NT2/D1 (cell line): Measurements from ENCODE around the gene OAS1.

Source experiments
- DNase-seq: peaks from one replicate; pipeline ENCODE4 v3.0.0-alpha.2; 2011; ENCODE audit warnings: low read depth, low spot score
- H3K27me3 ChIP-seq: 2 replicates; pipeline ENCODE4 v1.6.0; 2011; ENCODE audit warnings: mild to moderate bottlenecking; ENCODE audit not compliant: insufficient read length, insufficient read depth
- H3K36me3 ChIP-seq: 2 replicates; pipeline ENCODE4 v1.6.1; 2011; ENCODE audit warnings: mild to moderate bottlenecking, low read length, mixed read lengths; ENCODE audit not compliant: insufficient read depth, insufficient read length
- H3K4me1 ChIP-seq: 2 replicates; pipeline ENCODE4 v1.5.1; 2011; ENCODE audit not compliant: insufficient read depth, insufficient read length
- H3K4me3 ChIP-seq: 2 replicates; pipeline ENCODE4 v1.5.1; 2011; ENCODE audit warnings: low read depth; ENCODE audit not compliant: insufficient read length
- H3K9ac ChIP-seq: 2 replicates; pipeline ENCODE4 v1.6.0; 2011; ENCODE audit warnings: low read depth; ENCODE audit not compliant: insufficient read length
- H3K9me3 ChIP-seq: 2 replicates; pipeline ENCODE4 v1.5.1; 2011; ENCODE audit warnings: mild to moderate bottlenecking, low read length; ENCODE audit not compliant: insufficient read depth
- SUZ12 ChIP-seq: IDR thresholded peaks from 2 replicates; pipeline ENCODE4 v1.6.1; 2011; ENCODE audit not compliant: insufficient read length, insufficient read depth; ENCODE audit errors: extremely low read depth
- YY1 ChIP-seq: IDR thresholded peaks from 2 replicates; pipeline ENCODE4 v1.6.1; 2011; ENCODE audit not compliant: insufficient read length, insufficient read depth
- ZNF274 ChIP-seq: IDR thresholded peaks from 2 replicates; pipeline ENCODE4 v1.6.1; 2011; ENCODE audit warnings: mild to moderate bottlenecking, low read depth, low read length

The OAS1 gene

DNA sequence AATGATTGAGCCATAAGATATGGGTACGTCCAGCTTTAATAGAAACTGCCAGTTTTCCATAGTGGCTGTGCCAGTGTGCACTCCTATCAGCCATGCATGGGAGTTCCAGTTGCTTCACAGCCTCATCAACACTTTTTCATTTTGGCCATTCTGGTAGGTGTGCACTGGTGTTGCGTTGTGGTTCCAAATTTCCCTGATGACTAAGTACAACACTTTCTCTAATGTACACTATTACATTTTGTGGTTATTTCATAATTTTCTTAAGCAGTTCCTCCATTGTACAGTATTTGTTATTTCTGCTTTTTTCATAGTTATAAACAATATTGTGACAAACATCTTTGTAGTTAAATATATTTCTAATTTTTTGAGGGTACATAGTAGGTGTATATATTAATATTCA lies 21.5 kb upstream of the OAS1 start:
- Histone ChIP-seq H3K4me1 (no peaks in the 10 kb centered on the region), H3K9ac (no peak overlapping the region), H3K9me3 (peaks cover 4% of the 10 kb centered on the region; the same call in 1 of the 2 replicates), H3K36me3 (no peaks in the 10 kb centered on the region), H3K27me3 (no peaks in the 10 kb centered on the region), H3K4me3 (no peak overlapping the region)
- DNase-seq: no peak
- no peak for TF ChIP-seq YY1

DNA sequence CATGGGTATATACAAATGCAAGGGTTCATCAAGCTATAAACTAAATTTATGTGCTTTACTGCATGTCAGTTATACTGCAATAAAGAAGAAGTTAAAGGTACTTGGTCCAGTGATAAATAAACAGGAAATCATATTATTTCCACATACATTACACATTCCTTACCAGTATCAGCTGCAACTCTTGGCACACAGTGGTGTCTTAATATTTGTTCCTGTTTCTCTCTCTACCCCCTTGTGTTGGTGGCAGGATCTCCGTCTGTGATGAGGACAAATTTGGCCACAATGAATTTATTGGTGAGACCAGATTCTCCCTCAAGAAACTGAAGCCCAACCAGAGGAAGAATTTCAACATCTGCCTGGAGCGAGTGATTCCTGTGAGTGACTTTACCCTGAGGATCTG lies 19.2 kb upstream of the OAS1 start:
- peaks cover 4% of the 10 kb centered on the region; the same call in 1 of the 2 replicates for H3K9me3 ChIP-seq
- H3K4me1 ChIP-seq: no peaks in the 10 kb centered on the region
- no peak for DNase-seq
- TF ChIP-seq ZNF274 (no peak), SUZ12 (no peak), YY1 (no peak)
- H3K9ac ChIP-seq: no peak overlapping the region
- no peak overlapping the region for H3K4me3 ChIP-seq
- H3K36me3 ChIP-seq: no peaks in the 10 kb centered on the region
- no peaks in the 10 kb centered on the region for H3K27me3 ChIP-seq

GRCh38 chr12:112891093-112892024 lies 15.4 kb upstream of the OAS1 start:
- TF ChIP-seq ZNF274 (no peak), SUZ12 (no peak)
- DNase-seq: no peak

DNA sequence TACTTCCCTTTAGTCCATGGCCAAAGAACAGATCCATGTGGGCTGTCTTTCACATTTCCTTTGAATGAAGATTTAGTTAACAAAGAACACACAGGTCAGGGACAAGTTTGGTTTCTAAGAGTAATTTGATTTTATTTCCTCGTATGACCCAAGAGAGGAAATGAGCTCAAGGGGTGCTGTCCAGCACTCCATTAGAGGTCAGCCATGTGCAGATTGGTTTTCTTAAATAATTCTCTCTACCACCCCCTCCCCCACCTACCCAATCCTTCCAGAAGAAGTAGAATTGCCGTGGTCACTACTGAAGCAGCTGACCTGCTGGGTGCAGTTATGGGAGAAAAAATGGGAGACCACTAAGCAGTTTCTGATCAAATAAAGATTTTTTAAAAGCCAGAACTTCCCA lies 13.9 kb upstream of the OAS1 start:
- Histone ChIP-seq H3K27me3 (no peaks in the 10 kb centered on the region), H3K4me3 (no peak overlapping the region), H3K9me3 (no peaks in the 10 kb centered on the region), H3K4me1 (no peaks in the 10 kb centered on the region), H3K36me3 (no peaks in the 10 kb centered on the region), H3K9ac (no peak overlapping the region)
- DNase-seq: no peak
- TF ChIP-seq ZNF274 (no peak), YY1 (no peak), SUZ12 (no peak)

More at GRCh38 chr12:112891093-112892024, 15.4 kb upstream of the OAS1 start:
- no peaks in the 10 kb centered on the region for H3K4me1 ChIP-seq
- no peak overlapping the region for H3K4me3 ChIP-seq
- no peaks in the 10 kb centered on the region for H3K9me3 ChIP-seq
- H3K27me3 ChIP-seq: no peaks in the 10 kb centered on the region
- no peak overlapping the region for H3K9ac ChIP-seq
- H3K36me3 ChIP-seq: no peaks in the 10 kb centered on the region

DNA sequence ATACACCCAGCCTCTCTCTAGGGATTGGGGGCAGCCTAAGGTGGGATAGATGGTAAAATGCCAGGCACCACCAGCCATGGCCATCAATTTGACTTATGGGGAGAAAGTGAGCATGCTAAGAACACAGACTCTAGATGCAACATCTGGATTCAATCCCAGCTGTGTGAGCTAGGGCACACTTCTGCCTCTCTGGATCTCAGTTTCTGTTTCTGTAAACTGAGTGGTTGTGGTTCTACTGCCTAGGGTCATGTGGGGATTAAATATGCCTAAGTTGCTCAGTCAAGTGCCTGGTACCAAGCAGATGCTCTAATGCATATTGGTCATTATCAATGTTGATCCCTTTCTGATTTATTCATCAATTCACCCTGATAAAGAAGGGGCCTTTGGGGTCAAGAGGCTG lies 12.6 kb upstream of the OAS1 start:
- Histone ChIP-seq H3K27me3 (no peaks in the 10 kb centered on the region), H3K4me3 (no peak overlapping the region), H3K9me3 (no peaks in the 10 kb centered on the region), H3K36me3 (no peaks in the 10 kb centered on the region), H3K4me1 (no peaks in the 10 kb centered on the region), H3K9ac (no peak overlapping the region)
- TF ChIP-seq YY1 (no peak), ZNF274 (no peak), SUZ12 (no peak)
- no peak for DNase-seq

DNA sequence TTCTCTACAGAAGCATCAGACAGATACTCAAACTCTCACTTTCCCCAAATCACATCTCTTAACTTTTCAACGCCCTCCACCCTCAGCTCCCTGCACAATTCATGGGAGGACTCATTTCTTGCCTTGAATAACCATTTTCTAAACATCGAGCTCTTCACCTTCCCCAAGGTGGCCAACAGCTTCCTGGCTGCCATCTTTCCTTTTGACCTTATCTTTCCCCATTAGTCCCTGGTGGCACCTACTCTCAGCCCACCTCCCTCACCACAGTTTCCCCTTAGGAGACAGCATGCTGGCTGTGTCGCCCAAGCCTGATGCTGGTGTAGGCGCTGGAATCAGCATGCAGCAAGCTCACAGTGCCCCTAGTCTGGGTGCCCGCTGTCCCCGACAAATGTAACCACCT lies 8.4 kb upstream of the OAS1 start:
- no peak for TF ChIP-seq SUZ12
- no peak for TF ChIP-seq YY1
- no peak for TF ChIP-seq ZNF274
- H3K9me3 ChIP-seq: no peaks in the 10 kb centered on the region
- H3K4me1 ChIP-seq: no peaks in the 10 kb centered on the region
- no peaks in the 10 kb centered on the region for H3K27me3 ChIP-seq
- H3K36me3 ChIP-seq: no peaks in the 10 kb centered on the region
- no peak overlapping the region for H3K9ac ChIP-seq
- no peak overlapping the region for H3K4me3 ChIP-seq
- no peak for DNase-seq

DNA sequence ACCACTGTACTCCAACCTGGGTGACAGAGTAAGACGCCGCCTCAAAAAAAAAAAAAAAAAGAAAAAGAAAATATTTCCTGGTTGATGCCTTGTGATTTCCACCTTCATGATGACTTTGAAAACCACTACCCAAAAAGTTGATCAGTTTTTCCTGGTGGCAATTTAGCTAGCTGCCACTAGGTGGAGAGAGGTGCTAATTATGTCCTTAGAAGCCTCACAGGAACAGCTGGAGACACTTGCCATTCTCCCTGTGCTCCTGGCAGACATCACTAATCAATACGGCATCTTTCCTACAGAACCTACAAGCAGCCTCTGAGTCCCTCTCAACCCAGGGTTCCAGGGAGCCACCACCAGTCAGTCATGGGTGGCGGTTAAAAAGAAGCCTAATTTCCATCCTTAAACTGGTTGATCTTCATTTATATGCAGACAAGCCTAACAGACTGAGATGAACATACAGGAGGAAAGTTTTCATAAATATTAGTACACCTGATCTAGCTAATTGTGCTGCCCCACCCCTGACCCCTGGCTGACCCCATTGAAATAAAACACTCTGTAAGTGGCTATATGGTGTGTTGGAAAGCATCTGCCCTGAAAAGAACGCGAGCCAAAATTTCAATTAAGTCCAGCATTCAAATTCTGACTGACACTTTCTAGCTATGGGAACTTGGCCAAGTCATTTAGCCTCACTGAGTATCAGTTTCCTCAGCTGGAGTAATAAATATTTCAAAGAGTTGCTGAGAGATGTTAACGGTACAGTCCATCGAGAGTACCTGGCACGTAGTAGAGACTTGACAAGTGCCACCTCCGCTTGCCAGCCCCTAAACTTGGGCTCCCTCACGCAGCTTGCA lies 6.2 kb upstream of the OAS1 start:
- no peak overlapping the region for H3K9ac ChIP-seq

More for the DNA sequence above, 6.2 kb upstream of the OAS1 start:
- Histone ChIP-seq H3K9me3 (no peaks in the 10 kb centered on the region), H3K27me3 (no peaks in the 10 kb centered on the region), H3K4me3 (no peak overlapping the region), H3K36me3 (no peaks in the 10 kb centered on the region), H3K4me1 (no peaks in the 10 kb centered on the region)
- DNase-seq: peak; percentile 51
- TF ChIP-seq SUZ12 (no peak), YY1 (no peak), ZNF274 (no peak)
